ENCODE results near the gene CELF2. TPM values are rescaled to one million over a fixed set of nuclear protein-coding genes. Genes with fewer than 3 reads are reported as not detected.

Gene CELF2
- total and polyA plus RNA-seq, 2 experiments from 2014 or later = 14.4 to 26.5 TPM

GRCh38 chr10:11279314-11279713, 261.6 kb downstream of the CELF2 start:
- WGBS, 2 experiments (ENCODE audit: low coverage in 1 of 2, low lambda C conversion rate in 2 of 2, missing lambda C conversion rate in 2 of 2) = 62 to 75% methylated on average over 7 of the region's 7 CpGs

GRCh38 chr10:11280187-11280932, 262.7 kb downstream of the CELF2 start:
- Histone ChIP-seq H3K27ac (no peak overlapping the region), H3K36me3 (ENCODE audit: low read depth) (no peaks in the 10 kb centered on the region), H3K9me2 (ENCODE audit: insufficient read depth) (no peaks in the 10 kb centered on the region), H3K9ac (no peak overlapping the region), H3F3A (ENCODE audit: insufficient read depth) (no peaks in the 10 kb centered on the region), H3K9me3 (ENCODE audit: low read depth) (no peaks in the 10 kb centered on the region), H3K4me3 (no peak overlapping the region), H2AFZ (no peak overlapping the region), H3K4me1 (ENCODE audit: insufficient read depth) (no peaks in the 10 kb centered on the region), H3K27me3 (replicated peaks; ENCODE audit: insufficient read depth) (no peaks in the 10 kb centered on the region), H4K20me1 (ENCODE audit: insufficient read depth) (no peaks in the 10 kb centered on the region), H3K79me2 (ENCODE audit: insufficient read depth) (no peaks in the 10 kb centered on the region), H3K4me2 (ENCODE audit: unreplicated experiment) (no peak overlapping the region)
- in situ Hi-C loops (cut with MboI) = no loop called here
- WGBS, 2 experiments (ENCODE audit: low coverage in 1 of 2, low lambda C conversion rate in 2 of 2, missing lambda C conversion rate in 2 of 2) = 83 to 88% methylated on average over 22 to 25 of the region's 25 CpGs
- DNase-seq = no peak
- TF ChIP-seq EZH2 (IDR thresholded peaks at IDR 0.05; ENCODE audit: insufficient read depth, poor library complexity, severe bottlenecking) (no peak), EZH2phosphoT487 (IDR thresholded peaks at IDR 0.05; ENCODE audit: insufficient read depth, low read depth) (no peak)

More at GRCh38 chr10:11279314-11279713, 261.6 kb downstream of the CELF2 start:
- Histone ChIP-seq H3K4me1 (ENCODE audit: insufficient read depth) (no peaks in the 10 kb centered on the region), H3K36me3 (ENCODE audit: low read depth) (no peaks in the 10 kb centered on the region), H3K9ac (no peak overlapping the region), H3K27ac (no peak overlapping the region), H3K9me3 (ENCODE audit: low read depth) (no peaks in the 10 kb centered on the region), H3F3A (ENCODE audit: insufficient read depth) (no peaks in the 10 kb centered on the region), H2AFZ (no peak overlapping the region), H3K9me2 (ENCODE audit: insufficient read depth) (no peaks in the 10 kb centered on the region), H3K4me2 (ENCODE audit: unreplicated experiment) (no peak overlapping the region), H3K79me2 (ENCODE audit: insufficient read depth) (no peaks in the 10 kb centered on the region), H3K27me3 (replicated peaks; ENCODE audit: insufficient read depth) (no peaks in the 10 kb centered on the region), H3K4me3 (no peak overlapping the region), H4K20me1 (ENCODE audit: insufficient read depth) (no peaks in the 10 kb centered on the region)
- DNase-seq = no peak
- in situ Hi-C loops (cut with MboI) = no loop called here
- TF ChIP-seq EZH2phosphoT487 (IDR thresholded peaks at IDR 0.05; ENCODE audit: insufficient read depth, low read depth) = no peak
- TF ChIP-seq EZH2 (IDR thresholded peaks at IDR 0.05; ENCODE audit: insufficient read depth, poor library complexity, severe bottlenecking) = no peak

GRCh38 chr10:11282156-11282555, 264.5 kb downstream of the CELF2 start:
- Histone ChIP-seq H3K27me3 (replicated peaks; ENCODE audit: insufficient read depth) (no peaks in the 10 kb centered on the region), H3K79me2 (ENCODE audit: insufficient read depth) (no peaks in the 10 kb centered on the region), H3K9me2 (ENCODE audit: insufficient read depth) (no peaks in the 10 kb centered on the region), H2AFZ (no peak overlapping the region), H3K4me1 (ENCODE audit: insufficient read depth) (no peaks in the 10 kb centered on the region), H3K9ac (no peak overlapping the region), H3K4me2 (ENCODE audit: unreplicated experiment) (no peak overlapping the region), H3K27ac (no peak overlapping the region), H3K9me3 (ENCODE audit: low read depth) (no peaks in the 10 kb centered on the region), H3K36me3 (ENCODE audit: low read depth) (no peaks in the 10 kb centered on the region), H4K20me1 (ENCODE audit: insufficient read depth) (no peaks in the 10 kb centered on the region), H3F3A (ENCODE audit: insufficient read depth) (no peaks in the 10 kb centered on the region), H3K4me3 (no peak overlapping the region)
- in situ Hi-C loops (cut with MboI) = no loop called here
- 68 to 74% methylated on average over 9 of the region's 9 CpGs for WGBS, 2 experiments (ENCODE audit: low coverage in 1 of 2, low lambda C conversion rate in 2 of 2, missing lambda C conversion rate in 2 of 2)
- no peak for DNase-seq
- TF ChIP-seq EZH2phosphoT487 (IDR thresholded peaks at IDR 0.05; ENCODE audit: insufficient read depth, low read depth) = no peak
- no peak for TF ChIP-seq EZH2 (IDR thresholded peaks at IDR 0.05; ENCODE audit: insufficient read depth, poor library complexity, severe bottlenecking)

DNA sequence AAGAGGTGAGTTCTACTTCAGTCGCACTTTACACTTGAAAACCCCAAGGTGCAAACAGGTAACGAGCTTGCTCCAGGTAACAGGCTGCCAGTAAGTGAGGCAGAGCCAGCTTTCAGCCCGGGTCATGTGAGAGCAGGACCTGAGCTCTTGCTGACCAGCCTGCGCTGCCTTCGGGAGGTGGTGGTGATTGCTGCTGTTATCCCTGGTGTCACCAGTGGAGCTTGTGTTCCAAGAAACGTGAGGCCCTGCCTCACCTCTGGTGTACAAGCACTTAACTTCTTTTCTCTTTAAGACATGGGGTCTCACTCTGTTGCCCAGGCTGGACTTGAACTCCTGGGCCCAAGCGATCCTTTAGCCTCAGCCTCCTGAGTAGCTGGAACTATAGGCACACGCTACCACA, 265.0 kb downstream of the CELF2 start:
- Histone ChIP-seq H3K4me3 (no peak overlapping the region), H3K36me3 (ENCODE audit: low read depth) (no peaks in the 10 kb centered on the region), H4K20me1 (ENCODE audit: insufficient read depth) (no peaks in the 10 kb centered on the region), H3K4me1 (ENCODE audit: insufficient read depth) (no peaks in the 10 kb centered on the region), H3K9ac (no peak overlapping the region), H3K9me2 (ENCODE audit: insufficient read depth) (no peaks in the 10 kb centered on the region), H3K79me2 (ENCODE audit: insufficient read depth) (no peaks in the 10 kb centered on the region), H3K27me3 (replicated peaks; ENCODE audit: insufficient read depth) (no peaks in the 10 kb centered on the region), H2AFZ (no peak overlapping the region), H3F3A (ENCODE audit: insufficient read depth) (no peaks in the 10 kb centered on the region), H3K9me3 (ENCODE audit: low read depth) (no peaks in the 10 kb centered on the region), H3K27ac (no peak overlapping the region), H3K4me2 (ENCODE audit: unreplicated experiment) (no peak overlapping the region)
- DNase-seq = no peak
- WGBS, 2 experiments (ENCODE audit: low coverage in 1 of 2, low lambda C conversion rate in 2 of 2, missing lambda C conversion rate in 2 of 2) = 79 to 86% methylated on average over 8 of the region's 8 CpGs
- in situ Hi-C loops (cut with MboI) = no loop called here
- no peak for TF ChIP-seq EZH2 (IDR thresholded peaks at IDR 0.05; ENCODE audit: insufficient read depth, poor library complexity, severe bottlenecking)
- no peak for TF ChIP-seq EZH2phosphoT487 (IDR thresholded peaks at IDR 0.05; ENCODE audit: insufficient read depth, low read depth)

Data from GM23248 (cell line).